MM.1S (cell line): ENCODE results near the gene STAP1.
A peak's percentile ranks its signal among the peaks of the same experiment; 100 is the strongest.
"Not testable (repeated sequence)": the region's sequence is repeated elsewhere in the genome, so short reads cannot be mapped to it uniquely, and the experiment has no call there.

Experiments
- DNase-seq: peaks from one replicate; pipeline ENCODE4 v3.0.0-alpha.2; 2015
- H2AFZ ChIP-seq: fragments of 300-600 bp; sonication (generic); 2 replicates; pipeline ENCODE4 v1.6.0; 2016; ENCODE audit warnings: antibody characterized with exemption, low read length
- H3F3A ChIP-seq: fragments of 300-600 bp; sonication (generic); 2 replicates; pipeline ENCODE4 v1.6.1; 2016; ENCODE audit warnings: mild to moderate bottlenecking, antibody characterized with exemption, low read length, moderate library complexity, mixed read lengths; ENCODE audit not compliant: insufficient read depth
- H3K27ac ChIP-seq: fragments of 300-600 bp; sonication (generic); 2 replicates; pipeline ENCODE4 v1.5.1; 2016; ENCODE audit warnings: mild to moderate bottlenecking, low read length
- H3K27me3 ChIP-seq: fragments of 300-600 bp; sonication (generic); replicated peaks from 2 replicates; pipeline ENCODE4 v1.6.0; 2016; ENCODE audit warnings: low read length; ENCODE audit not compliant: insufficient read depth
- H3K36me3 ChIP-seq: fragments of 300-600 bp; sonication (generic); replicated peaks from 2 replicates; pipeline ENCODE4 v1.6.1; 2016; ENCODE audit warnings: mild to moderate bottlenecking, low read length, mixed read lengths; ENCODE audit not compliant: insufficient read depth
- H3K4me1 ChIP-seq: fragments of 300-600 bp; sonication (generic); 2 replicates; pipeline ENCODE4 v1.6.1; 2016; ENCODE audit warnings: low read length, mixed read lengths
- H3K4me2 ChIP-seq: fragments of 300-600 bp; sonication (generic); 2 replicates; pipeline ENCODE4 v1.6.0; 2016; ENCODE audit warnings: low read depth, low read length
- H3K4me3 ChIP-seq: fragments of 300-600 bp; sonication (generic); 2 replicates; pipeline ENCODE4 v1.5.1; 2016; ENCODE audit warnings: low read length, mixed read lengths
- H3K79me2 ChIP-seq: fragments of 300-600 bp; sonication (generic); 2 replicates; pipeline ENCODE4 v1.6.1; 2016; ENCODE audit warnings: mixed run types, low read length, mixed read lengths
- H3K9ac ChIP-seq: fragments of 300-600 bp; sonication (generic); 2 replicates; pipeline ENCODE4 v1.6.1; 2016; ENCODE audit warnings: low read length, mixed read lengths
- H3K9me2 ChIP-seq: fragments of 300-600 bp; sonication (generic); replicated peaks from 2 replicates; pipeline ENCODE4 v1.6.1; 2016; ENCODE audit warnings: mild to moderate bottlenecking, low read length, mixed read lengths; ENCODE audit not compliant: insufficient read depth
- H3K9me3 ChIP-seq: fragments of 300-600 bp; sonication (generic); replicated peaks from 2 replicates; pipeline ENCODE4 v1.6.1; 2016; ENCODE audit warnings: mild to moderate bottlenecking, low read length, mixed read lengths; ENCODE audit not compliant: insufficient read depth
- H4K20me1 ChIP-seq: fragments of 300-600 bp; sonication (generic); 2 replicates; pipeline ENCODE4 v1.6.1; 2016; ENCODE audit warnings: mild to moderate bottlenecking, low read length, moderate library complexity, mixed read lengths; ENCODE audit not compliant: insufficient read depth
- CTCF ChIP-seq: fragments of 300-600 bp; sonication (generic); IDR thresholded peaks from 2 replicates; pipeline ENCODE4 v1.5.1; 2016; ENCODE audit warnings: antibody characterized with exemption, low read length, mixed read lengths
- EZH2 ChIP-seq: fragments of 300-600 bp; sonication (generic); optimal IDR thresholded peaks from 2 replicates; pipeline ENCODE3; 2017; ENCODE audit warnings: low read depth, mild to moderate bottlenecking, antibody characterized with exemption, low read length, mixed read lengths
- EZH2phosphoT487 ChIP-seq: fragments of 300-600 bp; sonication (generic); IDR thresholded peaks from 2 replicates; pipeline ENCODE4 v1.6.1; 2018; ENCODE audit warnings: antibody characterized with exemption, low read length

STAP1 gene

GRCh38 chr4:67549123-67549522, 9.4 kb upstream of the STAP1 start:
- H3K4me3 ChIP-seq = no peak overlapping the region
- H3K27ac ChIP-seq = no peak overlapping the region
- DNase-seq = peak; percentile 68
- H3K79me2 ChIP-seq = peaks cover 11% of the 10 kb centered on the region
- H3K4me2 ChIP-seq = peak overlapping the region; percentile 24; the same call in 1 of the 2 replicates
- no peaks in the 10 kb centered on the region for H3K9me2 ChIP-seq
- H3K9me3 ChIP-seq = no peaks in the 10 kb centered on the region
- peaks cover 10% of the 10 kb centered on the region for H3K4me1 ChIP-seq
- peaks cover 18% of the 10 kb centered on the region for H3F3A ChIP-seq
- H4K20me1 ChIP-seq = no peaks in the 10 kb centered on the region
- H3K27me3 ChIP-seq = no peaks in the 10 kb centered on the region
- TF ChIP-seq CTCF (peak; percentile 68), EZH2 (no peak)
- no peak overlapping the region; the same call in 1 of the 2 replicates for H2AFZ ChIP-seq
- no peaks in the 10 kb centered on the region for H3K36me3 ChIP-seq
- H3K9ac ChIP-seq = no peak overlapping the region

GRCh38 chr4:67550451-67550850, 8.1 kb upstream of the STAP1 start:
- peak overlapping the region; percentile 35; the same call in 1 of the 2 replicates for H3K27ac ChIP-seq
- H3K4me2 ChIP-seq = peak overlapping the region; percentile 57
- DNase-seq = peak; percentile 28
- TF ChIP-seq EZH2phosphoT487 (no peak), EZH2 (no peak), CTCF (no peak)
- peak overlapping the region; percentile 38 for H3K4me3 ChIP-seq
- no peaks in the 10 kb centered on the region for H3K9me2 ChIP-seq
- peaks cover 13% of the 10 kb centered on the region for H3F3A ChIP-seq
- H3K27me3 ChIP-seq = no peaks in the 10 kb centered on the region
- H3K36me3 ChIP-seq = no peaks in the 10 kb centered on the region
- no peaks in the 10 kb centered on the region for H3K79me2 ChIP-seq
- peaks cover 10% of the 10 kb centered on the region for H3K4me1 ChIP-seq
- peak overlapping the region; percentile 19; the same call in 1 of the 2 replicates for H3K9ac ChIP-seq
- no peaks in the 10 kb centered on the region for H4K20me1 ChIP-seq
- H2AFZ ChIP-seq = peak overlapping the region; percentile 47
- H3K9me3 ChIP-seq = no peaks in the 10 kb centered on the region

GRCh38 chr4:67550857-67551256, 7.7 kb upstream of the STAP1 start:
- Histone ChIP-seq H3K4me2 (peak overlapping the region; percentile 57; the same call in 1 of the 2 replicates), H3K27me3 (no peaks in the 10 kb centered on the region), H3K4me1 (peaks cover 12% of the 10 kb centered on the region), H2AFZ (peak overlapping the region; percentile 47), H3K36me3 (no peaks in the 10 kb centered on the region), H3K9me2 (no peaks in the 10 kb centered on the region), H3K4me3 (peak overlapping the region; percentile 38), H3K9me3 (no peaks in the 10 kb centered on the region), H3F3A (peaks cover 13% of the 10 kb centered on the region), H3K27ac (peak overlapping the region; percentile 35; the same call in 1 of the 2 replicates), H3K79me2 (no peaks in the 10 kb centered on the region), H4K20me1 (no peaks in the 10 kb centered on the region), H3K9ac (peak overlapping the region; percentile 19; the same call in 1 of the 2 replicates)
- peak; percentile 12 for DNase-seq
- TF ChIP-seq CTCF = no peak
- no peak for TF ChIP-seq EZH2
- no peak for TF ChIP-seq EZH2phosphoT487

- not testable (repeated sequence) for H3K4me2 ChIP-seq
These were observed 6.3 kb upstream of the STAP1 start for GRCh38 chr4:67552146-67552792.

More at GRCh38 chr4:67552146-67552792, 6.3 kb upstream of the STAP1 start:
- not testable (repeated sequence) for H2AFZ ChIP-seq, H3K79me2 ChIP-seq, DNase-seq, H3K9me2 ChIP-seq, H3K9me3 ChIP-seq, H4K20me1 ChIP-seq, H3K36me3 ChIP-seq, H3K27ac ChIP-seq, H3K4me3 ChIP-seq, H3K9ac ChIP-seq, H3K27me3 ChIP-seq
- Histone ChIP-seq H3K4me1 (peaks cover 26% of the 10 kb centered on the region), H3F3A (peaks cover 13% of the 10 kb centered on the region)
